Astrocyte (in vitro differentiated cells and primary cell): ENCODE results near the gene SLC2A3. TPM values are rescaled to one million over a fixed set of nuclear protein-coding genes. Genes with fewer than 3 reads are reported as not detected.
"Not testable (repeated sequence)": the region's sequence is repeated elsewhere in the genome, so short reads cannot be mapped to it uniquely, and the experiment has no call there.

Experiments
- DNase-seq: peaks from one replicate; pipeline ENCODE4 v3.0.0-alpha.2; 2010; ENCODE audit warnings: low read depth
- FAIRE-seq: peaks from 2 replicates; lab custom pipeline; 2011; peaks lifted over from hg19 to GRCh38; lab: Jason Lieb, UNC
- H2AFZ ChIP-seq: 2 replicates; pipeline ENCODE4 v1.6.0; 2012; ENCODE audit warnings: low read depth, low read length, inconsistent platforms
- H3K27ac ChIP-seq: 2 replicates; pipeline ENCODE4 v1.5.1; 2011; ENCODE audit warnings: low read depth, low read length, inconsistent platforms
- H3K27me3 ChIP-seq: 2 replicates; pipeline ENCODE4 v1.6.0; 2011; ENCODE audit warnings: low read length, inconsistent platforms; ENCODE audit not compliant: insufficient read depth
- H3K36me3 ChIP-seq: 2 replicates; pipeline ENCODE4 v1.5.1; 2011; ENCODE audit warnings: low read length, inconsistent platforms; ENCODE audit not compliant: insufficient read depth
- H3K4me1 ChIP-seq: 2 replicates; pipeline ENCODE4 v1.5.1; 2011; ENCODE audit warnings: low read length, inconsistent platforms; ENCODE audit not compliant: insufficient read depth
- H3K4me2 ChIP-seq: 2 replicates; pipeline ENCODE4 v1.6.0; 2012; ENCODE audit warnings: low read length, inconsistent platforms
- H3K4me3 ChIP-seq: 2 replicates; pipeline ENCODE4 v1.5.1; 2011; ENCODE audit warnings: low read depth, mild to moderate bottlenecking, low read length, inconsistent platforms; ENCODE audit not compliant: insufficient read depth
- H3K79me2 ChIP-seq: 2 replicates; pipeline ENCODE4 v1.6.0; 2012; ENCODE audit warnings: mild to moderate bottlenecking, low read length, inconsistent platforms; ENCODE audit not compliant: insufficient read depth
- H3K9ac ChIP-seq: 2 replicates; pipeline ENCODE4 v1.6.0; 2012; ENCODE audit warnings: mild to moderate bottlenecking, low read length, inconsistent platforms
- H3K9me3 ChIP-seq: 2 replicates; pipeline ENCODE4 v1.5.1; 2012; ENCODE audit warnings: low read depth, mild to moderate bottlenecking, low read length, inconsistent platforms; ENCODE audit not compliant: insufficient read depth
- H4K20me1 ChIP-seq: 2 replicates; pipeline ENCODE4 v1.6.0; 2012; ENCODE audit warnings: low read length, inconsistent platforms; ENCODE audit not compliant: insufficient read depth
- H3K27ac Mint-ChIP-seq: one replicate; pipeline ENCODE4 v1.8.0; 2021; ENCODE audit warnings: mild to moderate bottlenecking, mixed read lengths; ENCODE audit not compliant: unreplicated experiment
- H3K27me3 Mint-ChIP-seq: one replicate; pipeline ENCODE4 v1.8.0; 2021; ENCODE audit warnings: low read depth, mixed read lengths; ENCODE audit not compliant: unreplicated experiment
- H3K36me3 Mint-ChIP-seq: one replicate; pipeline ENCODE4 v1.8.0; 2021; ENCODE audit warnings: low read depth, mixed read lengths; ENCODE audit not compliant: unreplicated experiment
- H3K4me1 Mint-ChIP-seq: one replicate; pipeline ENCODE4 v1.8.0; 2021; ENCODE audit warnings: low read depth, mixed read lengths; ENCODE audit not compliant: unreplicated experiment
- H3K4me3 Mint-ChIP-seq: one replicate; pipeline ENCODE4 v1.8.0; 2021; ENCODE audit warnings: mild to moderate bottlenecking, moderate library complexity, mixed read lengths; ENCODE audit not compliant: unreplicated experiment
- H3K9me3 Mint-ChIP-seq: one replicate; pipeline ENCODE4 v1.8.0; 2021; ENCODE audit warnings: mild to moderate bottlenecking, mixed read lengths; ENCODE audit not compliant: unreplicated experiment
- CTCF ChIP-seq: IDR thresholded peaks from 2 replicates; pipeline ENCODE4 v1.5.1; 2011; ENCODE audit warnings: low read depth, mild to moderate bottlenecking, inconsistent platforms, low read length, moderate library complexity; ENCODE audit not compliant: insufficient read depth
- EZH2 ChIP-seq: IDR thresholded peaks from 2 replicates; pipeline ENCODE4 v1.6.1; 2012; ENCODE audit warnings: mild to moderate bottlenecking, low read length, inconsistent platforms; ENCODE audit not compliant: insufficient read depth
- total RNA-seq: library from RNA; stranded (reverse); gene quantifications from 2 replicates; pipeline ENCODE4 v1.2.1, GENCODE V29; 2021

SLC2A3 gene
- total RNA-seq, 1 donor from 2014 or later: 389 TPM

- no peak overlapping the region for H3K9ac ChIP-seq
- peaks cover 45% of the 10 kb centered on the region for H3K36me3 ChIP-seq
- FAIRE-seq (no peak), DNase-seq (no peak)
- Mint-ChIP-seq H3K36me3 (peaks cover 12% of the 10 kb centered on the region), H3K9me3 (no peaks in the 10 kb centered on the region), H3K4me3 (no peak overlapping the region), H3K27me3 (no peaks in the 10 kb centered on the region), H3K4me1 (no peaks in the 10 kb centered on the region), H3K27ac (no peak overlapping the region)
- H3K79me2 ChIP-seq: no peaks in the 10 kb centered on the region
- H3K27me3 ChIP-seq: no peaks in the 10 kb centered on the region
- TF ChIP-seq EZH2 (no peak), CTCF (no peak)
- H2AFZ ChIP-seq: no peak overlapping the region
- no peaks in the 10 kb centered on the region for H3K4me1 ChIP-seq
- H4K20me1 ChIP-seq: peaks cover 33% of the 10 kb centered on the region
- H3K27ac ChIP-seq: no peak overlapping the region
- H3K9me3 ChIP-seq: no peaks in the 10 kb centered on the region
- H3K4me2 ChIP-seq: no peak overlapping the region
- H3K4me3 ChIP-seq: no peak overlapping the region
Measured at GRCh38 chr12:7923241-7924236, 12.4 kb downstream of the SLC2A3 start.

- peaks cover 24% of the 10 kb centered on the region for H4K20me1 ChIP-seq
- not testable (repeated sequence) for H2AFZ ChIP-seq, H3K9ac ChIP-seq
Measured at GRCh38 chr12:7921181-7921580, 14.8 kb downstream of the SLC2A3 start.

GRCh38 chr12:7918268-7918590 is 17.8 kb downstream of the SLC2A3 start:
- peaks cover 15% of the 10 kb centered on the region for H3K36me3 ChIP-seq
- H3K4me3 ChIP-seq, FAIRE-seq, H2AFZ ChIP-seq, H3K4me2 ChIP-seq, H3K4me1 ChIP-seq, H3K27me3 Mint-ChIP-seq, DNase-seq, H3K27ac ChIP-seq, H3K79me2 ChIP-seq, H3K27me3 ChIP-seq, H3K27ac Mint-ChIP-seq, H3K9ac ChIP-seq, H3K4me1 Mint-ChIP-seq, H3K4me3 Mint-ChIP-seq, H3K9me3 Mint-ChIP-seq, H3K36me3 Mint-ChIP-seq, H3K9me3 ChIP-seq: not testable (repeated sequence)
- peaks cover 13% of the 10 kb centered on the region for H4K20me1 ChIP-seq

More at GRCh38 chr12:7921181-7921580, 14.8 kb downstream of the SLC2A3 start:
- not testable (repeated sequence) for H3K79me2 ChIP-seq, DNase-seq, H3K4me1 ChIP-seq, H3K4me3 ChIP-seq, H3K27me3 Mint-ChIP-seq, H3K4me2 ChIP-seq, H3K36me3 Mint-ChIP-seq, H3K9me3 ChIP-seq, FAIRE-seq, H3K4me3 Mint-ChIP-seq, H3K9me3 Mint-ChIP-seq, H3K4me1 Mint-ChIP-seq, H3K27ac ChIP-seq, H3K27me3 ChIP-seq
- H3K36me3 ChIP-seq: peaks cover 26% of the 10 kb centered on the region
- peak overlapping the region; percentile 53 for H3K27ac Mint-ChIP-seq
